Thyroid gland (tissue), 4 donors: Measurements from ENCODE around the gene CARNS1. TPM values are rescaled to one million over a fixed set of nuclear protein-coding genes. Genes with fewer than 3 reads are reported as not detected.
A peak's percentile ranks its signal among the peaks of the same experiment; 100 is the strongest.
"Not testable (repeated sequence)": the region's sequence is repeated elsewhere in the genome, so short reads cannot be mapped to it uniquely, and the experiment has no call there.

ENCODE experiments used
- DNase-seq, 2 donors: peaks; one replicate each; pipeline ENCODE4 v3.0.0-alpha.2; 2019
- H3K27ac ChIP-seq, 3 donors: fragments of 200-600 bp; sonication (generic); 1 replicate in 2 of 3; 2 replicates in 1 of 3; pipeline ENCODE4 v1.5.1; 2016 to 2019; ENCODE audit warnings: mild to moderate bottlenecking in 1 of 3, moderate library complexity in 1 of 3
- H3K27me3 ChIP-seq: fragments of 200-600 bp; sonication (generic); one replicate; pipeline ENCODE4 v1.5.1; 2019
- H3K36me3 ChIP-seq, 2 donors: fragments of 200-600 bp; sonication (generic); one replicate each; pipeline ENCODE4 v1.5.1; 2016 to 2019
- H3K4me1 ChIP-seq, 2 donors: fragments of 200-600 bp; sonication (generic); one replicate each; pipeline ENCODE4 v1.5.1; 2017 to 2019
- H3K4me3 ChIP-seq, 3 donors: fragments of 200-600 bp; sonication (generic); replicated peaks in 1 of 3; 1 replicate in 2 of 3; 2 replicates in 1 of 3; pipeline ENCODE4 v1.5.1; 2016; ENCODE audit warnings: mild to moderate bottlenecking in 1 of 3
- H3K9me3 ChIP-seq: fragments of 200-600 bp; sonication (generic); one replicate; pipeline ENCODE4 v1.5.1; 2017
- CTCF ChIP-seq, 6 experiments: fragments of 200-600 bp in 3 of 6; fragments of 450-650 bp in 3 of 6; sonication (generic) in 3 of 6; IDR thresholded peaks; one replicate each; pipeline ENCODE4 v1.5.1; 2016 to 2019; ENCODE audit warnings: antibody characterized with exemption in 6 of 6, mild to moderate bottlenecking in 2 of 6, inconsistent platforms in 1 of 6, moderate library complexity in 1 of 6
- POLR2A ChIP-seq, 2 donors: fragments of 450-650 bp; IDR thresholded peaks; one replicate each; pipeline ENCODE4 v1.6.1; 2017; ENCODE audit warnings: antibody characterized with exemption in 2 of 2, mild to moderate bottlenecking in 2 of 2, moderate library complexity in 1 of 2
- WGBS, 2 donors: methylation state at CpG; one replicate each; pipeline ENCODE4 v1.1.5; 2017; 5-methylcytosine and 5-hydroxymethylcytosine counted together
- intact Hi-C: fragments of 100-400 bp; cut with DNase I; formaldehyde crosslinking; loops from one replicate; pipeline ENCODE4 v1.15.1; 2023
- total RNA-seq, 4 donors: library from RNA; depleted of rRNA; stranded (reverse); fragments of >200 nt; gene quantifications; one replicate each; pipeline ENCODE4 v1.2.3, GENCODE V29; 2016

The CARNS1 gene
- total RNA-seq, 4 donors from 2014 or later, result 3.8 to 9.8 (median 5.9) TPM

- no peak for TF ChIP-seq POLR2A (IDR thresholded peaks at IDR 0.05)
- no peak for TF ChIP-seq CTCF (IDR thresholded peaks at IDR 0.05)
- Histone ChIP-seq H3K4me3 (no peak overlapping the region), H3K36me3 (no peaks in the 10 kb centered on the region), H3K4me1 (peaks cover 16 to 51% of the 10 kb centered on the region in 2 donors), H3K9me3 (no peaks in the 10 kb centered on the region), H3K27ac (peak overlapping the region in 1 of 3 donors; percentile 95), H3K27me3 (no peaks in the 10 kb centered on the region)
- intact Hi-C loops, result loop anchor here (10.0 kb wide), 1 partner anchor 68 kb away; the partner anchor contains the start of gene RAD9A
- WGBS, 2 donors, result 98% methylated on average over 10 of the region's 10 CpGs
- DNase-seq, result no peak
Observed at GRCh38 chr11:67463186-67463585, 47.7 kb downstream of the CARNS1 start.

GRCh38 chr11:67463680-67464410 is 48.4 kb downstream of the CARNS1 start:
- Histone ChIP-seq H3K4me3 (peak overlapping the region in 1 of 3 donors; percentile 56), H3K9me3 (no peaks in the 10 kb centered on the region), H3K4me1 (peaks cover 19 to 54% of the 10 kb centered on the region in 2 donors), H3K27me3 (no peaks in the 10 kb centered on the region), H3K27ac (peak overlapping the region; percentile 79 to 99 (median 95)), H3K36me3 (no peaks in the 10 kb centered on the region)
- no peak for TF ChIP-seq CTCF (IDR thresholded peaks at IDR 0.05)
- TF ChIP-seq POLR2A (IDR thresholded peaks at IDR 0.05), result no peak
- intact Hi-C loops, result loop anchor here (10.0 kb wide), 1 partner anchor 69 kb away; the partner anchor contains the start of gene RAD9A
- 81 to 91% methylated on average over 7 to 14 of the region's 20 CpGs for WGBS, 2 donors
- DNase-seq, result peak; percentile 32 to 38

- intact Hi-C loops, result loop anchor here (5.0 to 10.0 kb wide), 2 partner anchors 42 to 70 kb away; partner anchors contain the start of gene RAD9A
- H3K9me3 ChIP-seq, result no peaks in the 10 kb centered on the region
- no peaks in the 10 kb centered on the region for H3K36me3 ChIP-seq
- H3K4me1 ChIP-seq, result peaks cover 21 to 53% of the 10 kb centered on the region in 2 donors
- peak; percentile 91 for DNase-seq
- peak overlapping the region; percentile 22 to 71 (median 56) for H3K4me3 ChIP-seq
- no peaks in the 10 kb centered on the region for H3K27me3 ChIP-seq
- H3K27ac ChIP-seq, result peak overlapping the region; percentile 79 to 99 (median 95)
- TF ChIP-seq CTCF (IDR thresholded peaks at IDR 0.05), result no peak
- peak; percentile 10 to 78 for TF ChIP-seq POLR2A (IDR thresholded peaks at IDR 0.05)
- 35 to 36% methylated on average over 12 to 20 of the region's 56 CpGs for WGBS, 2 donors
Observed at GRCh38 chr11:67464411-67465188, 49.1 kb downstream of the CARNS1 start.

GRCh38 chr11:67465189-67465510 is 49.7 kb downstream of the CARNS1 start:
- Histone ChIP-seq H3K27ac (peak overlapping the region; percentile 79 to 99 (median 95)), H3K4me3 (peak overlapping the region in 2 of 3 donors; percentile 56 to 71), H3K36me3 (no peaks in the 10 kb centered on the region), H3K27me3 (no peaks in the 10 kb centered on the region), H3K4me1 (peaks cover 25 to 53% of the 10 kb centered on the region in 2 donors), H3K9me3 (no peaks in the 10 kb centered on the region)
- no peak for TF ChIP-seq POLR2A (IDR thresholded peaks at IDR 0.05)
- TF ChIP-seq CTCF (IDR thresholded peaks at IDR 0.05), result no peak
- 68 to 76% methylated on average over 3 of the region's 3 CpGs for WGBS, 2 donors
- DNase-seq, result no peak
- intact Hi-C loops, result loop anchor here (5.0 to 10.0 kb wide), 2 partner anchors 43 to 70 kb away; partner anchors contain the start of gene RAD9A

GRCh38 chr11:67465530-67465929 is 50.1 kb downstream of the CARNS1 start:
- not testable (repeated sequence) for DNase-seq, H3K36me3 ChIP-seq, H3K27me3 ChIP-seq, H3K9me3 ChIP-seq
- peak overlapping the region; percentile 79 to 99 (median 95) for H3K27ac ChIP-seq
- peak overlapping the region in 1 of 3 donors; percentile 56 for H3K4me3 ChIP-seq
- WGBS, 2 donors, result 69 to 77% methylated on average over 2 of the region's 2 CpGs
- H3K4me1 ChIP-seq, result peaks cover 25 to 52% of the 10 kb centered on the region in 2 donors
- intact Hi-C loops, result loop anchor here (5.0 to 10.0 kb wide), 2 partner anchors 43 to 71 kb away; partner anchors contain the start of gene RAD9A
